Upper lobe of right lung (tissue), 1 donor: ENCODE results near the gene PTPRB. TPM values are rescaled to one million over a fixed set of nuclear protein-coding genes. Genes with fewer than 3 reads are reported as not detected.

ENCODE experiments used
- ATAC-seq: fragments of 200-7000 bp; cut with Tn5 transposase; one replicate; pipeline ENCODE4 v1.9.1; 2020; ENCODE audit warnings: mild to moderate bottlenecking, moderate library complexity
- DNase-seq: peaks from one replicate; pipeline ENCODE4 v3.0.0-alpha.2; 2020
- H3K27ac ChIP-seq: fragments of 200-600 bp; one replicate; pipeline ENCODE4 v1.8.0; 2022
- H3K27me3 ChIP-seq: fragments of 200-600 bp; one replicate; pipeline ENCODE4 v1.8.0; 2022; ENCODE audit warnings: mild to moderate bottlenecking
- H3K36me3 ChIP-seq: fragments of 200-600 bp; one replicate; pipeline ENCODE4 v1.8.0; 2022
- H3K4me1 ChIP-seq: fragments of 200-600 bp; one replicate; pipeline ENCODE4 v1.8.0; 2022
- H3K4me3 ChIP-seq: fragments of 200-600 bp; one replicate; pipeline ENCODE4 v1.8.0; 2022; ENCODE audit warnings: mild to moderate bottlenecking
- H3K9me3 ChIP-seq: fragments of 200-600 bp; one replicate; pipeline ENCODE4 v1.8.0; 2022
- intact Hi-C: fragments of 100-400 bp; cut with DNase I; formaldehyde crosslinking; loops from one replicate; pipeline ENCODE4 v1.11.0; 2022
- total RNA-seq: library from RNA; stranded (reverse); fragmentation: NEBNext Ultra II Directional; extraction: Animal tissue kit (Norgen Biotek cat#: 25700); gene quantifications from one replicate; pipeline ENCODE4 v1.2.1, GENCODE V29; 2021
- TF ChIP-seq, protein P1 (sequence below): fragments of 200-600 bp; IDR thresholded peaks from one replicate; pipeline ENCODE4 v1.8.0; 2022; ENCODE audit warnings: antibody characterized with exemption
- donor health status: DM: no; HTN: yes; CAD: no; lungs with severe emphysema.

Gene PTPRB
- total RNA-seq, 1 donor from 2014 or later, result 196 TPM

DNA sequence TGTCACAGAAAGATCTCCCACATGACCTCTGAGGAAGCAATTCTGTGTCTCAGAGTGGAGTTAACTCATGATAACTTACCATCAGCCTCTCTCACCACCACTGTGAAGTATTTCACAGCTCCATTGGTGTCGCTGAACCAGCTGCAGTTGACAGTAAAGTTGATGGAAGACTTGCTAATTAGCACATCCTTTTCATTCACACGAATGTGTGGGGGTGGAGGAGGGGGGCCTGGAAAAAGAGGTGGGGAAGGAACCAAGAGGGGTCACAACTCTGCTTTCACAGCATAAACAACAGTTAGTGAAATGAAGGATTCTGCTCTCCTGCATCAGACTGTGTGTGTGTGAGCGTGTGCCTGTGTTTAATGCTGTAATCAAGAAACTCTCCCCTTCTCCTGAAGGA, 82.1 kb downstream of the PTPRB start:
- DNase-seq (no peak), ATAC-seq (no peak)
- intact Hi-C loops, result no loop called here
- no peak overlapping the region for H3K4me3 ChIP-seq
- TF ChIP-seq, protein P1, sequence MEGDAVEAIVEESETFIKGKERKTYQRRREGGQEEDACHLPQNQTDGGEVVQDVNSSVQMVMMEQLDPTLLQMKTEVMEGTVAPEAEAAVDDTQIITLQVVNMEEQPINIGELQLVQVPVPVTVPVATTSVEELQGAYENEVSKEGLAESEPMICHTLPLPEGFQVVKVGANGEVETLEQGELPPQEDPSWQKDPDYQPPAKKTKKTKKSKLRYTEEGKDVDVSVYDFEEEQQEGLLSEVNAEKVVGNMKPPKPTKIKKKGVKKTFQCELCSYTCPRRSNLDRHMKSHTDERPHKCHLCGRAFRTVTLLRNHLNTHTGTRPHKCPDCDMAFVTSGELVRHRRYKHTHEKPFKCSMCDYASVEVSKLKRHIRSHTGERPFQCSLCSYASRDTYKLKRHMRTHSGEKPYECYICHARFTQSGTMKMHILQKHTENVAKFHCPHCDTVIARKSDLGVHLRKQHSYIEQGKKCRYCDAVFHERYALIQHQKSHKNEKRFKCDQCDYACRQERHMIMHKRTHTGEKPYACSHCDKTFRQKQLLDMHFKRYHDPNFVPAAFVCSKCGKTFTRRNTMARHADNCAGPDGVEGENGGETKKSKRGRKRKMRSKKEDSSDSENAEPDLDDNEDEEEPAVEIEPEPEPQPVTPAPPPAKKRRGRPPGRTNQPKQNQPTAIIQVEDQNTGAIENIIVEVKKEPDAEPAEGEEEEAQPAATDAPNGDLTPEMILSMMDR, result no peak
- H3K27ac ChIP-seq, result no peak overlapping the region
- peaks cover 2% of the 10 kb centered on the region for H3K4me1 ChIP-seq
- no peaks in the 10 kb centered on the region for H3K36me3 ChIP-seq
- no peaks in the 10 kb centered on the region for H3K9me3 ChIP-seq
- H3K27me3 ChIP-seq, result no peaks in the 10 kb centered on the region

DNA sequence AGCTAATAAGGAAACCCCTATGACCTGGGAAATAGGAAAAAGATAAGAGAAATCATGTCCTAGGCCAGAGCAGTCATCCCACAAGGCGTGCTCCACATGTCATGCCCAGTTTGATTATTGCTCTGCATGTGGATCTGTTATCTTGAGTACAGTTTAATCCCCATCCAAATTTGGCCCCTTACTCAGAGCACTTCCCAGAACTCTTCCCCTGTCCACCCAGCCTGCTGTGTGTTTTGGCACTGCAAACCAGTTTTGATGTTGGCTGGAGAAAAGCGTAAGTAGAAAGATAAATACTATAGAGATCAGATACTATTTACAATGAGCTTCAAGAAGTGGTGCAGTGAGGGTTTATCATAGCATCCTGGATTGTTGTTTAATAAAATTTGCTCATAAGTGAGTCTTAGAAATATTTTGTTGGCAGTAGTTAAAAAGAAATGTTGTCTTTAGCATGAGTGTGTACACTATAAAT, 83.8 kb downstream of the PTPRB start:
- no peaks in the 10 kb centered on the region for H3K9me3 ChIP-seq
- no peak overlapping the region for H3K4me3 ChIP-seq
- TF ChIP-seq, protein P1, result no peak
- peak; percentile 33 for ATAC-seq
- intact Hi-C loops, result no loop called here
- no peaks in the 10 kb centered on the region for H3K36me3 ChIP-seq
- no peaks in the 10 kb centered on the region for H3K27me3 ChIP-seq
- peaks cover 5% of the 10 kb centered on the region for H3K4me1 ChIP-seq
- H3K27ac ChIP-seq, result no peak overlapping the region
- DNase-seq, result no peak

DNA sequence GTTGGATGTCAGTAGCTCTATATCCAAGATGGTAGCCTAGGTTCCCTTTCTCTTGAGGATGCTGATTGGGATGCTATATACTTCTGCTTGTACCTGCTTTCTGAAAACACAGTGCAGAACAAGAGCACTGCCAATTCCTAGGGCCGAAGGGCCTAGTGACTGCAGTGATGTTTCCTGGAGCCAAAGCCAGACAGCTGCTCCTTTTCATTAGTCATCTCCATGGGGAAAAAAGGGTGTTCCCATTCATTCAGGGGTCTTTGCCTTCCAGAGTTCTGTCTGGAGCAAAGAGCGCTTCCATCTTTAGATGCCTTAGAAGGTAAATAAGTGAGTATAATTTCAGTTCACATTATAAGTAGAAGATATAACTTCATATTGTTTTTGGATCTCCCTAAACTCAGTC, 85.5 kb downstream of the PTPRB start:
- H3K4me1 ChIP-seq, result peaks cover 5% of the 10 kb centered on the region
- no peaks in the 10 kb centered on the region for H3K9me3 ChIP-seq
- ATAC-seq, result no peak
- H3K27ac ChIP-seq, result no peak overlapping the region
- H3K4me3 ChIP-seq, result no peak overlapping the region
- H3K36me3 ChIP-seq, result no peaks in the 10 kb centered on the region
- intact Hi-C loops, result no loop called here
- TF ChIP-seq, protein P1, result no peak
- DNase-seq, result no peak
- H3K27me3 ChIP-seq, result no peaks in the 10 kb centered on the region

GRCh38 chr12:70550180-70550577, 87.0 kb downstream of the PTPRB start:
- Histone ChIP-seq H3K36me3 (no peaks in the 10 kb centered on the region), H3K9me3 (no peaks in the 10 kb centered on the region), H3K4me1 (peaks cover 5% of the 10 kb centered on the region), H3K4me3 (no peak overlapping the region), H3K27me3 (no peaks in the 10 kb centered on the region), H3K27ac (no peak overlapping the region)
- TF ChIP-seq, protein P1, result no peak
- intact Hi-C loops, result no loop called here
- no peak for DNase-seq
- no peak for ATAC-seq

DNA sequence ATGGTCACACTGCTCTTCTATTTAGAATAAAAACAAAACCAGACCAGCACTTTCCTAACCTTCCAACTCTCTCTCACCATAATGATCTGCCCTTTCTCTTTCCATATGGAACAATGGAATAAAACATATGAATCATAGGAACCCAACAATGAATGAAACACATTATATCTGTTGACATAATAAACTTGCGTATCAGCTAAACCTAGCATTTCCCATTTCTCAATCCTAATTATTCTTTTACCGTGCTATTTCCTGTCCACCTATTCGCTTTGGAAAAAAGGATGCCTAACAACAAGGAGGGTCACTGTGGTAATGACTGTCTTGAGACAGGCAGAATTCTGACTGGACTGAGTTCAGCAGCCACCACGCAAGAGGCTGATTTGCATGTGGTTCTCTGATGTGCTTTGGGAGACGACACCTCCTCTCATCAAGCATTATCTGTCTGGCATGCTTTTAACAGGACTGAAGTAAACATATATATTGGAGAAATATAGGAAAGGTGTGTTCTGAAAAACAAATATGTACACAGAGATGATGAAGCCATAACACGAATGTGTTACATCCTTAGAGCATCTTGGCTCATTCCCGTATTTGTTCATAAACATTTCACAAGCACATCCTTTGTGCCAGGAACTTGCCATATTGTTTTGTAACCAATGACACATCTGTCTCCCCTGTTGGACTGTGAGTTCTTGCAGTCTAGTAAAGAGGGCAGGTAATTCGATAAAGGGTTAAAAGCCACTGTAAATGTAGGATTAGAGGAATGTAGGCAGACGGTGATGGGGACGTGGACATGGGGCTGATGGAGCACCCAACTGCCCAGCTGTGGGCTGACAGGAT, 87.7 kb downstream of the PTPRB start:
- no peak overlapping the region for H3K27ac ChIP-seq
- DNase-seq (no peak), ATAC-seq (no peak)
- no peaks in the 10 kb centered on the region for H3K9me3 ChIP-seq
- no peak overlapping the region for H3K4me3 ChIP-seq
- intact Hi-C loops, result no loop called here
- TF ChIP-seq, protein P1, result no peak
- H3K27me3 ChIP-seq, result no peaks in the 10 kb centered on the region
- H3K4me1 ChIP-seq, result peaks cover 5% of the 10 kb centered on the region
- H3K36me3 ChIP-seq, result no peaks in the 10 kb centered on the region
